Stimulated activated CD8-positive, alpha-beta memory T cell treated with anti-CD3 and anti-CD28 coated beads, Interleukin-7, amount 100 ng/mL, for 4 hours (primary cell): Measurements from ENCODE around the gene COL4A1.

ENCODE experiments used
- DNase-seq, 2 donors: peaks; one replicate each; pipeline ENCODE4 v3.0.0-alpha.2; 2020; ENCODE audit warnings: low read depth in 2 of 2

COL4A1 gene

DNA sequence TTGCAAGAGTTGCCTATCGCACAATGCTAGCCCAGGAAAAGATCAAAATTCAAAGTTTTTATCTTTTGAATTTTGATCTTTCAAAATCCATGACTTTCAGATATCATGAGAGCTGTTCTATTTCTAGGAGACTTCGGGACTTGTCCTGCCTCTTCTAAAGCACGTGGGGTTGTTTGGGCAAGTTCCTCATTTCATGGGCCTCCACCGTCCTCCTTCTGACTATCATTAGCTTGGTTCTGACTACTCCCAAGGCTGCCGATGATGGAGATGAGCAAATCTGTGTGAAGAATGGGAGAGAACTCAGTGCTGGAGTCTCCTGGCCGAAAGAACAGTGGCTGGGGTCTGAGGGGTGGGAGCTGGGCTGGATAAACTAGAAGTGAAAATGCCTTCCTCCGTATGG lies 86.5 kb downstream of the COL4A1 start:
- no peak for DNase-seq

DNA sequence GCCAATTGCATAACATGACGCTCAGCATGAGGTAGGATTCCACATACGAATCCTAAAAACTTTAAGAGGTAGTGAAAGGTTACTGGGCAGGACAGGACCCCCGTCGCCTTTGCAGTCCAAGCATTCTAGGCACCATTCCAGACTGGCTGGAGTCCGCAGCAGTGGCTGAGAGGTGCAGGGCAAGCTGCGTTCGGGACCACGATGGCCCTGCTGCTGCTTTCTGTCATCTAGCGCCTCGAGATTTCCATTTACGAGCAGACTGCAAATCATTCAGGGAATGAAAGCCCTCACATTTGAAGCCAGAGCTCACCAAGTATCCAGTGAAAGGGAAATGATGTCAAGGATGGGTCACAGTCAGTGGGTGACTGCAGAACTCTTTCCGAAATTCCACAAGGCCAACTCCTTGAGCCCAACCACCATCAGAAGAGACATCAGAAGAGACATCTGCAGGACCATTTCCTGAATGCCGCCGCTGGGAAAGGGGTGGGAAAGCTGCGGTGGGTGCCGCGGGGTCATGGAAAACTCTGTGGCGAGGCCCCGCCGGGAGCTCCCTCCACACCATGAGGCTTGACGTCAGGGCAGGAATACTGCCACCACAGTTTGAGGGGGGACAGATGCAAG lies 88.3 kb downstream of the COL4A1 start:
- no peak for DNase-seq

DNA sequence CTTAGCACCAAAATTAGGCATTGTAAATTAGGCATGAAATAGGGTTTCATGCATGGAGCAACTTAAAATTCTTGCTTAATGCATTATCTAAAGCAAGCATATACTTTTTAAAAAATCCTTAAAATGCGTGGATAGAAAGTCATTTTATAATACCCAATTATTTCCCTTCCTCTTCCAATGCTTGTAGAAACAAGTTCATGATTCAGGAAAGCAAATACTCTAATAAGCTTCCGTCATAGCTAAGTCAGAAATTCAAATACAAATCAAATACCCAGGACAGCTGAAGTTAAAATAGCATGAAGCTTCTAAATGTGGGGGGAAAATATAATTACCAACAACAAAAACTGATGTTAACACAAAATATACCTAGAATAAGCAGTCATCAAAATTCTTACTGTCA lies 89.1 kb downstream of the COL4A1 start:
- DNase-seq, result no peak

DNA sequence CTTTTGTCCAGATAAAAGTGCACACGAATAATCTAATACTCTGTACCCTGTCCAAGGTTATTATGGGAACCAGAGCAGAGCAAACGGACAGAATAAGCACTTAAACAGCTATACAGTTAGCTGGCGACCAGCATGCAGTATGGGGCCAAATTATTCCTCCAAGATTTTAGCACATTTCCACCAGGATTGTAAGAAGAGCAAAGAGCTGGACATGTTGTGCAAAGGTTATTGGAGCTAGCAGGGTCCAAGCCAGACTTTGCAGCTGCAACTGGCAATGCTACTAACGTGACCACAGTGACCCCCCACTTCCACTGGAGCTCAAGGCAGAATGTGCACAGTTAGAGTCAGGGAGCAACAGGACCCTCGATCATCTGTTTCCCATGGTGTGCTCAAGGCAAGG lies 89.9 kb downstream of the COL4A1 start:
- no peak for DNase-seq

DNA sequence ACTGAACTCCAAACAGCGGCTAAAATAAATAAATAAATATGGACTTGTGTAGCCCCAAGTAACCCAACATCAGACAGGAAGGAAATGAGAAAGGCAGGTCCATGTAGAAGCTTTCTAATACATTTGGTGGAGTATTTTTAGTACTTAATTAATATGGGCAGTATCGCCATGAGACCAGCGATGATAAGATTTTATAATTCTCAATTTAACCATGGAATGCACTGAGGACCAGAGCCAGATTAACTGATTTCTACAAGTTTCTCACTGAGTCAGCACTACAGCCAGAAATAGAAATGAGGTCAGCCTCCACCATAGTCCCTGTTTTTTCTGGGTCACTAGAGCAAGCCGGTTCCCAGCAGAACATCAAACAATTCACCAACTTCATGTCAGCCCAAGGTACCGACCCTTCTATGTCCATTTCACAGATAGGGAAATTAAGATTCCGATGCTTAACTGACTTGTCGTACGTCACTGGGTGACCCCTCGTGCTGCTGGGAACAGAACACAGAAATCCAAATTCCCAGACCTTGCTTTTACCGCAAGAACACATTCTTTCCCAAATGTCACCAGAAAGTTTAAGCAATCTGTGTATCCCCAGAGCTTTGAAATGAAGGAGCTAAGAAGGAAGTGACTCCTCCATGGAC lies 90.4 kb downstream of the COL4A1 start:
- no peak for DNase-seq

DNA sequence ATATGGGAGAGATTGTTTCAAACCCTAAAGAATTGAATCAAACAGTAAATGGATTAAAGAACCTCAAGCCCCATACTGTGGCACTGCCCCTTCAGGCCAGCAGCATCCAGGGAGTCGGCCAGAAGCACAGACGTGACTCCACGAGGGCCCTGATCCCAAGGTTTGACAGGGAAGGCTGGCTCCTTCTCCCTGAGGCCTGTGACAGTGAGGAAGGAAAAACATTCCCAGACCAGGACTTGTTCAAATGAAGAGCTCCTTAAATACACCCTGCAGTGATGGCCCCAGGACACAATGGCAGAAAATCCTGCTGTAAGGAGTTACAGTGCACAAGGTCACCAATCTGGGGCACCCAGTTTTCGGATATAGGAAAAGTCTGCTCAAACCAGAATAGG lies 91.0 kb downstream of the COL4A1 start:
- no peak for DNase-seq

DNA sequence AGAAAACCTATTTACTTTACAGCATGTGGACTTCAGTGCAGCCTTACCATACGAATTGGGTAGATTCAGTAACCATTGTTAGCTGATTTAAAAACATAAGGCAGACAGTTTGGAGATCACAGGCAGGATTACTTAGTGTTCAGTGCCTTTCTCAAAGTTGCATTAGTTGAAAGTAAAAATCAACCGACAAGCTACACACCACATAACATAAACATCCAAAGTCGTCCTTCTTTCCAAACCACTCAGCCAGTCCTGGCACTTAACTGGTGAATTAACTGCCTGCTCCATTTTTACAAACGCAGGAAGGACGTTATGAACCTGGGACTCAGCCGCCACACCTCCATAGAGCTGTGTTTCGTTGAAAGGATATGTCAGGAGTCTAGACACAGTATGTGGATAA lies 91.4 kb downstream of the COL4A1 start:
- DNase-seq, result no peak

DNA sequence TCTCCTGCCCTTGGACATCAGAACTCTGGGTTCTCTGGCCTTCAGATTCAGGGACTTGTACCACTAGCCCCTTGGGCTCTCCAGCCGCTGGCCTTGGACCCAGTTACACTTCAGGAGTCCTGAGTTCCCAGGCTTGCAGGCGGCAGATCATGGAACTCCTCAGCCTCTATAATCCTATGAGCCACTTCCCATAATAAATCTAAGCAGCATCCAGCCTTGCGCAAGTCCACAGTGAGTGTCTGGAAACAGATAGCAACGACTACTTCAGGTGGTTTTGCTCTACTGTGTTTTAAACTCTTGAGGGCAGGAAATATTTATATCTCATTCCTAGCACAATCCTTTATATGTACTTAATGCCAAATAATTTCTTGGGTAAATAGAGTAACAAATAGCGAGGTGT lies 92.3 kb downstream of the COL4A1 start:
- no peak for DNase-seq

DNA sequence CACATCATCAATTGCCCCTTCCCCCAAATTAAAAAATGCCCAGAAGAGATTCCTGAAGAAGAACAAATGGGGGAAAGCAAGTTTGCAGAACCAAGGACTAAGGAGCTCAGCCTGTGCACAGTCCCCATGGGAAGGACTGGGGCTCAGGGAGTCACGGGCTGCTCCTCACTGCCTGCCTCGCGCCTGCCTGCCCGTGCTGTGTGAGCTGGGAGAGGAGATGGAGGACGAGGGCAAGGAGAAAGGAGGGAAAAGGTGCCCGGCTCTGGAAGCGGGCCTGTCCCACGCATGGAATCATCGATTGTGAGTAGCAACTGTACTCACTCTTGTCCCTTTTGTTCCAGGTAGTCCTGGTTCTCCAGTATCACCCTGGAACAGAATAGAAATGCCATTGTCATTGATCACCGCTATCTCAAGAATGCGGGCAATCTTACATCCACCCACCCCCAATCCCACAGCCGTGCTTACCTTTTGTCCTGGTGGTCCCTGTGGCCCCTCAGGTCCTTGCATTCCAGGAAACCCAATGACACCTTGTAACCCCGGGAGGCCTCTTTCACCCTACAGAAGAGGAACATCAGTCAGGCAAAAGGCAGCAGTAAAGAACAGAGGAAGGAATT lies 93.4 kb downstream of the COL4A1 start:
- no peak for DNase-seq

DNA sequence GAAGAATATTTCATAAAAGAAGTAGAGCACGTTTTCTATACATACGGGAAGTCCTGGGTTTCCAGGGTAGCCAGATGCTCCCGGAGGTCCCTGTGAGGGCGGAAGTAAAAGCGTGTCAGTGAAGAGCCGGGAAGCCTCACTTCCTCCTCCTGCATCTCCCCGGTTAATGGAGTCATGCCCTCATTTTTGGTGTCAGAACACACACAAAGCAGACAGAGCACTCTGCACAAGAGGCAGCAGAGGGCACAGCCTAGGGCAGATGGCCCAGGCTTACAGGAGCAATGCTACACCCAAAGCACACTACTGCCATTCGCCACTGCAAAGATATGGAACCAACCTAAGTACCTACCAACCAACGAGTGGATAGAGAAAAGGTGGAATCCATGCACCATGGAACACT lies 94.4 kb downstream of the COL4A1 start:
- no peak for DNase-seq

DNA sequence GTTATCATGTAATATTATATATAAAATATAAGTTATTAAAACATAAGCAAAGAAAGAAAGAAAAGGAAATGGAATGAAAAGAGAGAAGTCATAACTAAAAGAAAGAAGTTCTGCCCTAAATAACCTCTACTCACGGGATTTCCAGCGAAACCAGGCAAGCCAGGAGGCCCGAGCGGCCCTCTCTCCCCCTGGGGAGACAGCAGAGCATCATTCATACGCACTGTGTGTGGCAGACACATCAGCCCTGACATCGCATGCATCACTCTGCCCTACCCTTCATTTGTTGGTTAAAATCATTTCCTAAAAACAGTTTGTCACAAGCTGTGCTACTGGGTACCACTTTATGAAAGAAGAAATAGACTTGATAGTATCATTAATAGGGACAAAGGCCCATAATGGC lies 95.2 kb downstream of the COL4A1 start:
- DNase-seq, result no peak

DNA sequence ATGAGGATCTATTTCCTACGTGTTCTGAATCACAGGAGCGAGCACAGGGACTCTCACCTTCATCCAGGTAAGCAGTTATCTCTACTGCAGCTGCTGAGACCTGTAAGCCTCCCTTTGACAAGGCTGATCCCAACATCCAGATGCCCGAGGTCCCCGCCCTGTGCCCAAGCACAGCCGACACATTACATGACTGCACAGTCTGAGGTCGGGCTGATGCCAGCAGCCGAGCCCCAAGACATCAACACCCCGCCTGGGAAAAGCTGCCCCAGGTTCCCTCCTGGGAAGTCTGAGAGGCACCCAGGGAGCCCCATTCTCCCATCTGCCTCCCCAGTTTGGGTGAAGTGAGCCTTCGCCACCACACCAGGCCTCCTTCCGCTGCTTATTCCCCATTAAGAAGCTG lies 95.9 kb downstream of the COL4A1 start:
- DNase-seq, result no peak

DNA sequence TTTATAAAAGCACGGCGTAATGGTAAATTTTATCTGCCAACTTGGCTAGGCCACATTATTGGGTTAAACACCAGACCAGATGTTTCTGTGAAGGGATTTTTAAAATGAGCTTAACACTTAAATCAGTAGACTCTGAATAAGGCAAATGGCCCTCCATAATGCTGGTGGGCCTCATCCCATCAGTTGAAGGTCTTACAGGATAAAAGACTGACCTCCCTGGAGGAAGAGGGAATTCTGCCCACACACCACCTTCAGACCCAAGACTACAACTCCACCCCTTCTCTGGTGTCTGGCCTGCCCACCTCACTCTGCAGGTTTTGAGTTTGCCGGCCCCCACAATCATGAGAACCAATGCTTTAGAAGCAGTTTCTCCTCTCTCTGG lies 96.4 kb downstream of the COL4A1 start:
- DNase-seq, result no peak

DNA sequence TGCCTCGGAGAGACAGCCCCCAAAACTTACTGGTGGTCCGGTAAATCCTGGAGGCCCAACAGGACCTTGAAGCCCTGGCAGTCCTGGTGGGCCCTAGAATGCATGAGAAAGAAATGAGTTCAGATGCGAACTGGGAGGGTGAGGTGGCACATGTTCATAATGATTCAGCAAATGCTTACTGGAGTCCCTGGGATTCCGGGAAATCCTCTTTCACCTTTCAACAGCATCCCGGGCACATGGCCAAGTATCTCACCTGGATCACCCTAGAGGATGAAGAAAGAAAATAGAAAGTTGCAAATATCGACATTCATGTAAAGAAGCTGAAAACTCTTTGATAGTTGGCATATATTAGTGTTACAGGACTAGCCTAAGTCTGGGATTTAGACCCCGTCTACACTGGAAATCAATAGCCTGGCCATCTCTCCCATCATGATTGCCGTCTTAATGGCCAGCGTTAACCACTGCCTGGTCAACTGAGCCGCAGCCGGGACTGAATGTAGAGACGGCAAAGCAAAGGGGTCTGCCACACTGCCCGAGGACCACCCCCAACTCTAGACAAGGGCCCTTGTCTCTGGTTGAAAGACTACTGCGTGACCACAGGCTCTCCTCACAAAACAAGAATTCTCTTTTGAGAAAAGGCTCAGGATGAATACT lies 96.9 kb downstream of the COL4A1 start:
- no peak for DNase-seq

DNA sequence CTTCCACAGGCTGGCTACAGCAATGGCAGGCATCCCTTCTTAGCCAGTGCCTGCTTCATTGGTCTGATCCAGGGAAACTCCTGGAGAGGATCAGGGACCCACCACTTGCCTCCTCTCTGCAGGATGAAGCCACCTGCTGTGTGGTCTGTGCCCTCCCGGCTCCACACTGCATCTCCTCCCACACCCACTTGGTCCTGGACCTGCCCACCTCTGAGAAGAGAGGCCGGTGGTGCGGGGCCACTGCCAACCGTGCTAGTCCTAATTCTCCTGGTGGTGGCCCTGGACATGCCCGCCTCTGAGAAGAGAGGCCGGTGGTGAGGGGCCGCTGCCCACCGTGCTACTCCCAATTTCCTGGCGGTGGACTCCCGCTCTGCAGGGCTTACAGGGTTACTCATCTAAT lies 98.8 kb downstream of the COL4A1 start:
- no peak for DNase-seq

DNA sequence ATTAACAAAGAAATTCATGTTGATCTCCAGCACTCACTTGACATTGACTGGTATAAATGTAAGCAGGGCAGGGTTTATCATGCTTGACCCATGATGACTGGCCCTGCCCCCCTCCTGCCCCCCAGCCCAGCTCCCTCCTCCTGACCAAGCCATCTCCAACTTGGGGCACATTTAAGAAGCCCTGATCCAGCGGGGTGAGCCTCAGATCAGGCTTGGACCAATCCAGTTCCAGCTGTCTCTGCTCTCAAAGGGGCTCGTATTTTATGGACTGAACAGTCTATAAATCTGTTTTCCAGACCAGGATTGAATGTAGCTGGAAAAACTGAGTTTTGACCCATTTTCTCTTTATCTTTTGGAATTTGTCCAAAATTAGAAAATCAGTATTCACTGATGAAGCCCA lies 100.0 kb downstream of the COL4A1 start:
- DNase-seq, result no peak

DNA sequence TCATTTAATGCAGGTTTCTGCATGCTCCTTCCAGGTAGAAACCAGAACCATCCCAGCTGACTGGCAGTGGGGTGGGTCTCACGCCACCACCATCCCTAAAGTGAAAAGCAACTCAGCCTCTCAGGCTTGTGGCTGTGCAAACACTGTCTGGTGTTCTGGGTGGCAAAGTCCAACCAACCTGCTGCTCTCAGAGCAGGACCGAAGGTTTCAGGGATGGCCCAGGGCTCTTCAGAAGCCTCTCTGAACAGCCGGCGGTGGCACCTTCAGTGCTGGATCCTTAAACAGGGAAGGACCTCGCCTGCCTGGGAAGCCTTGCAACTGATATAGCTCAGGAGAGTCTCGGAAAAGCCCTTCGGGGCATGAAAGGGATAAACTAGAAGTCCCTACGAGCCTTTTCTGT lies 100.8 kb downstream of the COL4A1 start:
- no peak for DNase-seq

DNA sequence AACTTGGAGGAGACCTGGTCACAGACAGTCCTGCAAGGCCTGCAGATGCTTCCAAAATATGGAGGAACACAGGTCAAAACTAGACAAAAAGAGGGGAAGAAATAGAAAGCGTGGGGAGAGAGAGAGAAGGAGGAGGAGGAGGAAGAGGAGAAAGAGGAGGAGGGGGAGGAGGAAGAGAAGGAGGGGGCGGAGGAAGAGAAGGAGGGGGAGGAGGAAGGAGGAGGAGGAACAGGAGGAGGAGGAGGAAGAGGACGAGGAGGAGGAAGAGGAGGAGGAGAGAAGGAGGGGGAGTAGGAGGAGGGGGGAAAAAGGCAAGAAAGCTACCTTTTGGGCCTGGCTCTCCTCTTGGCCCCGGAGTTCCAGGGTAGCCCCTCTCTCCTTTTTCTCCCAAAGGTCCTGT lies 105.8 kb downstream of the COL4A1 start:
- no peak for DNase-seq

DNA sequence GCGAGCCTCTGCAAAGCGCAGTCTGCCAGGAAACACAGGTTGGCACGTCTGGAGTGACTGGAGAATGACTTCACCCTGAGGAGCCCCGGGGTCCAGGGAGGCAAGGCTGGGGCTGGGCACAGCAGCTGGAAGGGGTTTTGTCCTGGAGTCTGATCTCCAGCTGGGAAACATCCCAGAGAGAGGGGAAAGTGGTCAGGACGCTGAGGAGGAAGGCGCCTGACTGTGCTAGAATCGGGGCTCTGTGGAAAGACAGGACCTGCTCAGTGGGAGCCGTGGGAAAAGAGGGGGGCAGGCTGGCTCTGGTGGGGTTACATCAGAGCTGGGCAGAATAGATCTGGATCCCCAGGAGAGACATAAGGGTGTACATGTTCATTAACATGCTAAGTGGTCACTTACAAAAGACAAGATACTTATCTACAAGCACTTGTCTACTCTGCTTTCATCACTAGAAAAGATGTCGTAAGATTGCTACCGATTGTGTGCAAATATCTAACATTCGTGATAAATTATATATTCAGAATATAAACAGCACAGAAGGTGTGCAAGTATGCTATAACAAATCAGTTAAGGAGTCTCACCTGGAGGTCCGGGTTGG lies 106.6 kb downstream of the COL4A1 start:
- DNase-seq, result no peak

DNA sequence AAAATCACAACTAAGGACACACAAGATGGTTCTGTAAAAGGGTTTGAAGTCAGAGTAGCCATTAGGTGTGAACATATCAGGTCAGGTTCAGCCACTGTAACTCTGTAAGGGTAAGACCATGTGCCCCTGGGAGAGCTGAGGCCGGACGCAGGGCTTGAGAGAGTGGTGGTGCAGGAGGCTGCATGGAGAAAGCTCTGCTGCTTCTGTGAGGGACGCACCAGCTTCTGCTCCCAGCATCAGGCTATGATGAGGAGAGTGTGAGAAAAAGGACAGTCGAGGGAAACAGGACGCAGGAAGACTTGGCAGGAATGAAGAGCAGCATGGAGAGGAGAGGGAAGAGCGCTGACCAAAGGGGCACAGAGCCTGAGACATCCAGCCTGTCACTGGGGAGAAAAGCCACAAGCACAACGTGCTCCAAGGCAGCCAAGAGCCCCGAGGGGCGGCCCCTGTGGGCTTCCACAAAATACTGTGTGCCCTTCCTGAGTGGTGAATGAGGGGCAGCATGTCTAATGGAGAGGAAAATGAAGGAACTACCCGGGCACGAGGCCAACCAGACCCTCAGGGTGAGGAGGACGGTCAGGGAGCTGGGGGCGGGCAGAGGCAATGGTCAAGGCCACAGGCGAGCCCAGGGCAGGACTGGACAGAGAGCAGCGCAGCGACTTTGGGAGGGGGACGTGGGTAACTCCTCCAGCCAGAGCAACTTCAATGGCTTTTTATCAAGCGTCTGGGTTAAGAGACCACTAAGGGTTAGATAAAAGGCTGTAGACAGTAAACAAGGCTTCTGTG lies 107.7 kb downstream of the COL4A1 start:
- DNase-seq, result no peak

DNA sequence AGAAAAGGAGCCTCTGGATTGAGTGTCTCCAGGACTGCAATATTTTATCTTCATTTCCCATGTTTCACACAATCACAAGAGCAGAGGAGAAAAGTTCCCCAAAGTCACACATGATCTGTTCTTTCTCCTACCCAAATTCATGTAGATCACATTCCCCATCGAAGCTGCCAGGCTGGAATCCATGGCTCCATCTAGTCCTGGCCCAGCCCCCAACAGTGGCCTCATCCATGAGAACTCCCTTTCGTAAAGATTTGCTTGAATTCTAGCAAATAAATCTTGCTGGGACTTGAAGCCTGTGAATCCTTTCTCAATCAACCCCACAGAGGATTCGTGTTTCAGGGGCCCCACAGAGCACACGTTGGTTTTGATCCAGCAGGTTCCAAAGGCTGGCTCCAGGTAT lies 109.5 kb downstream of the COL4A1 start:
- no peak for DNase-seq

DNA sequence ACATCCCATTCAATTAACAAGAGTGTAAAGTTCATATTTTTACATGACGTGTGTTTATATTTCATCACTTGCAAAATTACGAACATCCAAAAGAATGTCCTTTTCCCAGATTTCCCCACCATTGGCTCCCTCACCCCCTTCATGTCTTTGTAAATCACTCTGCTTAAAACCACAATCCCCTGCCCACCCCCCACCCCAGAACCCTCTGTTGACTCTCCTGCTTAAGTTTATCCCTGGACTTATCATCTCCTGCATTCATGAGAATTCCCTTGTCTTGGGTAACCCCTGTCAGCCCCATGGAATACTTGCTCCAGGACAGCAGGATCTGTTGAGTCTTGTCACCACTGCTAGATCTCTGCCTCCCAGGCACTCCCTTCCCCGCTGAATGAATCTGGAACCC lies 109.9 kb downstream of the COL4A1 start:
- no peak for DNase-seq
